ENCODE results near the gene RIPK3. TPM values are rescaled to one million over a fixed set of nuclear protein-coding genes. Genes with fewer than 3 reads are reported as not detected.
A peak's percentile ranks its signal among the peaks of the same experiment; 100 is the strongest.

RIPK3 gene
- total RNA-seq, 1 donor from 2014 or later, result 1.4 TPM

- no peak for DNase-seq (ENCODE audit: low read depth in 2 of 2)
Observed at GRCh38 chr14:24348186-24348585, 8.4 kb upstream of the RIPK3 start.

- DNase-seq (ENCODE audit: low read depth in 2 of 2), result no peak
Observed at GRCh38 chr14:24347134-24347533, 7.3 kb upstream of the RIPK3 start.

GRCh38 chr14:24343795-24344660, 4.2 kb upstream of the RIPK3 start:
- no peak for DNase-seq (ENCODE audit: low read depth in 2 of 2)

- no peak for DNase-seq (ENCODE audit: low read depth in 2 of 2)
Observed at GRCh38 chr14:24342889-24343288, 3.1 kb upstream of the RIPK3 start.

GRCh38 chr14:24340606-24341005, 815 bp upstream of the RIPK3 start:
- no peak for DNase-seq (ENCODE audit: low read depth in 2 of 2)

- no peak for DNase-seq (ENCODE audit: low read depth in 2 of 2)
Observed at GRCh38 chr14:24338843-24339242, 948 bp downstream of the RIPK3 start.

GRCh38 chr14:24337824-24338175, 2.0 kb downstream of the RIPK3 start:
- no peak for DNase-seq (ENCODE audit: low read depth in 2 of 2)

- no peak for DNase-seq (ENCODE audit: low read depth in 2 of 2)
Observed at GRCh38 chr14:24337144-24337823, 2.5 kb downstream of the RIPK3 start.

- DNase-seq (ENCODE audit: low read depth in 2 of 2), result peak; percentile 36 to 40
Observed at GRCh38 chr14:24335461-24336171, 4.2 kb downstream of the RIPK3 start.

GRCh38 chr14:24334431-24335291, 5.1 kb downstream of the RIPK3 start, which contains the start of gene ADCY4:
ADCY4 (minus strand) TSS chr14:24335071; CDS start chr14:24334652, 419 bp downstream.
- peak; percentile 36 to 69 for DNase-seq (ENCODE audit: low read depth in 2 of 2)

- DNase-seq (ENCODE audit: low read depth in 2 of 2), result peak; percentile 36 to 52
Observed at GRCh38 chr14:24332268-24332993, 7.4 kb downstream of the RIPK3 start.

- no peak for DNase-seq (ENCODE audit: low read depth in 2 of 2)
Observed at GRCh38 chr14:24331731-24332267, 8.0 kb downstream of the RIPK3 start.

- no peak for DNase-seq (ENCODE audit: low read depth in 2 of 2)
Observed at GRCh38 chr14:24330973-24331674, 8.7 kb downstream of the RIPK3 start.

- DNase-seq (ENCODE audit: low read depth in 2 of 2), result no peak
Observed at GRCh38 chr14:24329736-24330135, 10.1 kb downstream of the RIPK3 start.

GRCh38 chr14:24329073-24329663, 10.6 kb downstream of the RIPK3 start:
- DNase-seq (ENCODE audit: low read depth in 2 of 2), result no peak

- peak in 1 of 2 donors; percentile 28 for DNase-seq (ENCODE audit: low read depth in 2 of 2)
Observed at GRCh38 chr14:24327914-24328313, 11.9 kb downstream of the RIPK3 start.

GRCh38 chr14:24327303-24327702, 12.5 kb downstream of the RIPK3 start:
- no peak for DNase-seq (ENCODE audit: low read depth in 2 of 2)

- DNase-seq (ENCODE audit: low read depth in 2 of 2), result no peak
Observed at GRCh38 chr14:24325963-24326362, 13.8 kb downstream of the RIPK3 start.

- DNase-seq (ENCODE audit: low read depth in 2 of 2), result no peak
Observed at GRCh38 chr14:24325041-24325530, 14.7 kb downstream of the RIPK3 start.
